ENCODE measurements around the gene HIVEP3. TPM values are rescaled to one million over a fixed set of nuclear protein-coding genes. Genes with fewer than 3 reads are reported as not detected.

Gene HIVEP3
- total RNA-seq, 2 donors from 2014 or later: 0.13 to 0.99 TPM

GRCh38 chr1:41610361-41610760, 308.4 kb downstream of the HIVEP3 start:
- H3K4me1 Mint-ChIP-seq: peaks cover under 1% of the 10 kb centered on the region
- no peaks in the 10 kb centered on the region for H3K27me3 ChIP-seq (ENCODE audit: control insufficient read depth, insufficient read depth, low read length, poor library complexity, severe bottlenecking)
- no peak overlapping the region for H3K4me3 Mint-ChIP-seq

GRCh38 chr1:41609166-41609883, 309.4 kb downstream of the HIVEP3 start:
- H3K27me3 ChIP-seq (ENCODE audit: control insufficient read depth, insufficient read depth, low read length, poor library complexity, severe bottlenecking): no peaks in the 10 kb centered on the region
- no peak overlapping the region for H3K4me3 ChIP-seq (ENCODE audit: low read length)
- H3K9ac ChIP-seq (ENCODE audit: extremely low read depth, low read length, poor library complexity, severe bottlenecking): no peak overlapping the region
- H3K27ac ChIP-seq (ENCODE audit: low read depth, low read length): no peak overlapping the region
- DNase-seq: peak; percentile 9
- no peak overlapping the region for H3K27ac Mint-ChIP-seq
- no peak for TF ChIP-seq CTCF (conservative IDR thresholded peaks at IDR 0.05)
- no peaks in the 10 kb centered on the region for H3K36me3 Mint-ChIP-seq (ENCODE audit: low read depth)
- H3K4me1 ChIP-seq (ENCODE audit: control insufficient read depth, insufficient read depth, low read length): no peaks in the 10 kb centered on the region
- no peaks in the 10 kb centered on the region for H3K36me3 ChIP-seq (ENCODE audit: control insufficient read depth, insufficient read depth, low read length)
- no peaks in the 10 kb centered on the region for H3K9me3 ChIP-seq (ENCODE audit: control insufficient read depth, low read length)
- no peaks in the 10 kb centered on the region for H3K27me3 Mint-ChIP-seq (ENCODE audit: insufficient read depth)
- H3K4me1 Mint-ChIP-seq: no peaks in the 10 kb centered on the region
- H3K9me3 Mint-ChIP-seq: no peaks in the 10 kb centered on the region
- H3K4me3 Mint-ChIP-seq: no peak overlapping the region
- WGBS, 2 experiments (ENCODE audit: insufficient coverage in 1 of 2, insufficient read length in 1 of 2): 90 to 91% methylated on average over 6 to 10 of the region's 10 CpGs

More at GRCh38 chr1:41610361-41610760, 308.4 kb downstream of the HIVEP3 start:
- no peaks in the 10 kb centered on the region for H3K9me3 ChIP-seq (ENCODE audit: control insufficient read depth, low read length)
- Mint-ChIP-seq H3K9me3 (no peaks in the 10 kb centered on the region), H3K36me3 (ENCODE audit: low read depth) (no peaks in the 10 kb centered on the region), H3K27me3 (ENCODE audit: insufficient read depth) (no peaks in the 10 kb centered on the region), H3K27ac (no peak overlapping the region)
- TF ChIP-seq CTCF (conservative IDR thresholded peaks at IDR 0.05): no peak
- no peak overlapping the region for H3K27ac ChIP-seq (ENCODE audit: low read depth, low read length)
- 91 to 100% methylated on average over 1 to 4 of the region's 4 CpGs for WGBS, 2 experiments (ENCODE audit: insufficient coverage in 1 of 2, insufficient read length in 1 of 2)
- H3K4me1 ChIP-seq (ENCODE audit: control insufficient read depth, insufficient read depth, low read length): no peaks in the 10 kb centered on the region
- no peaks in the 10 kb centered on the region for H3K36me3 ChIP-seq (ENCODE audit: control insufficient read depth, insufficient read depth, low read length)
- DNase-seq: peak; percentile 35
- H3K4me3 ChIP-seq (ENCODE audit: low read length): no peak overlapping the region
- no peak overlapping the region for H3K9ac ChIP-seq (ENCODE audit: extremely low read depth, low read length, poor library complexity, severe bottlenecking)

GRCh38 chr1:41608211-41608610, 310.5 kb downstream of the HIVEP3 start:
- Mint-ChIP-seq H3K9me3 (no peaks in the 10 kb centered on the region), H3K27ac (no peak overlapping the region), H3K27me3 (ENCODE audit: insufficient read depth) (no peaks in the 10 kb centered on the region), H3K4me3 (no peak overlapping the region), H3K4me1 (no peaks in the 10 kb centered on the region), H3K36me3 (ENCODE audit: low read depth) (no peaks in the 10 kb centered on the region)
- no peaks in the 10 kb centered on the region for H3K27me3 ChIP-seq (ENCODE audit: control insufficient read depth, insufficient read depth, low read length, poor library complexity, severe bottlenecking)
- no peaks in the 10 kb centered on the region for H3K9me3 ChIP-seq (ENCODE audit: control insufficient read depth, low read length)
- 86 to 90% methylated on average over 4 of the region's 4 CpGs for WGBS, 2 experiments (ENCODE audit: insufficient coverage in 1 of 2, insufficient read length in 1 of 2)
- H3K36me3 ChIP-seq (ENCODE audit: control insufficient read depth, insufficient read depth, low read length): no peaks in the 10 kb centered on the region
- DNase-seq: peak; percentile 38
- H3K4me1 ChIP-seq (ENCODE audit: control insufficient read depth, insufficient read depth, low read length): no peaks in the 10 kb centered on the region
- no peak overlapping the region for H3K27ac ChIP-seq (ENCODE audit: low read depth, low read length)
- no peak overlapping the region for H3K4me3 ChIP-seq (ENCODE audit: low read length)
- no peak overlapping the region for H3K9ac ChIP-seq (ENCODE audit: extremely low read depth, low read length, poor library complexity, severe bottlenecking)
- no peak for TF ChIP-seq CTCF (conservative IDR thresholded peaks at IDR 0.05)
